ENCODE results near the gene RPAIN. TPM values are rescaled to one million over a fixed set of nuclear protein-coding genes. Genes with fewer than 3 reads are reported as not detected.

RPAIN gene
- total RNA-seq, 6 experiments from 2014 or later = 11.5 to 21.4 (median 14.8) TPM

- Histone ChIP-seq H3K4me1 (peaks cover 0 to 8% (median under 1%) of the 10 kb centered on the region in 4 donors), H3K4me3 (no peak overlapping the region), H3K27ac (no peak overlapping the region), H3K36me3 (peaks cover 14 to 66% (median 40%) of the 10 kb centered on the region in 4 donors), H3K27me3 (no peaks in the 10 kb centered on the region), H3K9me3 (no peaks in the 10 kb centered on the region)
- intact Hi-C loops (cut with DNase I) = no loop called here
- 72% methylated on average over 2 of the region's 2 CpGs for WGBS (ENCODE audit: insufficient coverage, low coverage, low lambda C conversion rate, missing lambda C conversion rate)
- DNase-seq (no peak), ATAC-seq (no peak)
- TF ChIP-seq POLR2A (IDR thresholded peaks at IDR 0.05) (no peak), CTCF (IDR thresholded peaks at IDR 0.05) (no peak)
Measured at GRCh38 chr17:5396612-5397011, 23.4 kb upstream of the RPAIN start.

- Histone ChIP-seq H3K27ac (peak overlapping the region in 1 of 3 donors; percentile 35), H3K27me3 (no peaks in the 10 kb centered on the region), H3K36me3 (peaks cover 0 to 69% (median 33%) of the 10 kb centered on the region in 4 donors), H3K9me3 (no peaks in the 10 kb centered on the region), H3K4me1 (peaks cover 0 to 9% (median 4%) of the 10 kb centered on the region in 4 donors), H3K4me3 (no peak overlapping the region)
- 67% methylated on average over 6 of the region's 6 CpGs for WGBS (ENCODE audit: insufficient coverage, low coverage, low lambda C conversion rate, missing lambda C conversion rate)
- DNase-seq (no peak), ATAC-seq (no peak)
- intact Hi-C loops (cut with DNase I) = no loop called here
- TF ChIP-seq CTCF (IDR thresholded peaks at IDR 0.05) = no peak
- TF ChIP-seq POLR2A (IDR thresholded peaks at IDR 0.05) = no peak
Measured at GRCh38 chr17:5399767-5400166, 20.2 kb upstream of the RPAIN start.

- peak; percentile 92 to 97 (median 94) for ATAC-seq
- H3K4me1 ChIP-seq = peaks cover 0 to 33% (median 12%) of the 10 kb centered on the region in 4 donors
- 17% methylated on average over 4 of the region's 4 CpGs for WGBS (ENCODE audit: insufficient coverage, low coverage, low lambda C conversion rate, missing lambda C conversion rate)
- no peaks in the 10 kb centered on the region for H3K9me3 ChIP-seq
- DNase-seq = peak in 1 of 3 donors; percentile 80
- peak overlapping the region in 1 of 3 donors; percentile 9 for H3K4me3 ChIP-seq
- H3K27ac ChIP-seq = peak overlapping the region in 2 of 3 donors; percentile 56 to 63
- TF ChIP-seq POLR2A (IDR thresholded peaks at IDR 0.05) (peak; percentile 52), CTCF (IDR thresholded peaks at IDR 0.05) (no peak)
- intact Hi-C loops (cut with DNase I) = no loop called here
- peaks cover 0 to 72% (median 21%) of the 10 kb centered on the region in 4 donors for H3K36me3 ChIP-seq
- no peaks in the 10 kb centered on the region for H3K27me3 ChIP-seq
Measured at GRCh38 chr17:5405400-5405799, 14.6 kb upstream of the RPAIN start.

- H3K4me3 ChIP-seq = no peak overlapping the region
- TF ChIP-seq POLR2A (IDR thresholded peaks at IDR 0.05) (no peak), CTCF (IDR thresholded peaks at IDR 0.05) (no peak)
- no peak for ATAC-seq
- no peaks in the 10 kb centered on the region for H3K27me3 ChIP-seq
- no peak for DNase-seq
- no peaks in the 10 kb centered on the region for H3K9me3 ChIP-seq
- 84% methylated on average over 5 of the region's 5 CpGs for WGBS (ENCODE audit: insufficient coverage, low coverage, low lambda C conversion rate, missing lambda C conversion rate)
- peaks cover 0 to 61% (median 25%) of the 10 kb centered on the region in 4 donors for H3K36me3 ChIP-seq
- H3K4me1 ChIP-seq = peaks cover 0 to 39% (median 15%) of the 10 kb centered on the region in 4 donors
- no peak overlapping the region for H3K27ac ChIP-seq
- intact Hi-C loops (cut with DNase I) = no loop called here
Measured at GRCh38 chr17:5408186-5408585, 11.8 kb upstream of the RPAIN start.
